T-helper 9 cell (primary cell): ENCODE results near the gene CCL23.
"Not testable (repeated sequence)": the region's sequence is repeated elsewhere in the genome, so short reads cannot be mapped to it uniquely, and the experiment has no call there.

Experiments used
- DNase-seq: peaks from one replicate; pipeline ENCODE4 v3.0.0-alpha.2; 2020
- total RNA-seq, 2 donors: gene quantifications; one replicate each; lab custom pipeline; 2026; lab: John Stamatoyannopoulos, UW

The CCL23 gene, protein sequence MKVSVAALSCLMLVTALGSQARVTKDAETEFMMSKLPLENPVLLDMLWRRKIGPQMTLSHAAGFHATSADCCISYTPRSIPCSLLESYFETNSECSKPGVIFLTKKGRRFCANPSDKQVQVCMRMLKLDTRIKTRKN
- 0 reads per million in 2 donors for total RNA-seq

DNA sequence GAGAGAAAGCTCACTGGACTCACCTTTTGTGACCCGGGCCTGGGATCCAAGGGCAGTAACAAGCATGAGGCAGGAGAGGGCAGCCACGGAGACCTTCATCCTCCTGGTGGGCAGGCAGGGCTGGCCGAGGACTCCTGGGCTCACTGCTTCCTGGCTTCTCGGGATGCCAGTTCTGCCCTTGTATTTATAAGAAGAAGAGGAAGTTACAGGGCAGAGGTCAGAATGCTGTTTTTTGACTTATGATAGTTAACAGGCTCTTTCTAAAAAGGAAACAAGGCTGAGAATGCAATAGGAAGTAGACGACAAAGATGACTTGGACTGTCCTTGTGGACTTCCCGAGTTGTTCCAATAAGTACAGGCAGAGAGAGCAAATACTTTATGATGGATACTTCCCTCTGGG lies at the start of gene CCL23:
TSS of gene CCL23 (minus strand) at position 174 of the 400 bp plus-strand sequence. CDS start at position 99, 75 bp downstream.
- no peak for DNase-seq

DNA sequence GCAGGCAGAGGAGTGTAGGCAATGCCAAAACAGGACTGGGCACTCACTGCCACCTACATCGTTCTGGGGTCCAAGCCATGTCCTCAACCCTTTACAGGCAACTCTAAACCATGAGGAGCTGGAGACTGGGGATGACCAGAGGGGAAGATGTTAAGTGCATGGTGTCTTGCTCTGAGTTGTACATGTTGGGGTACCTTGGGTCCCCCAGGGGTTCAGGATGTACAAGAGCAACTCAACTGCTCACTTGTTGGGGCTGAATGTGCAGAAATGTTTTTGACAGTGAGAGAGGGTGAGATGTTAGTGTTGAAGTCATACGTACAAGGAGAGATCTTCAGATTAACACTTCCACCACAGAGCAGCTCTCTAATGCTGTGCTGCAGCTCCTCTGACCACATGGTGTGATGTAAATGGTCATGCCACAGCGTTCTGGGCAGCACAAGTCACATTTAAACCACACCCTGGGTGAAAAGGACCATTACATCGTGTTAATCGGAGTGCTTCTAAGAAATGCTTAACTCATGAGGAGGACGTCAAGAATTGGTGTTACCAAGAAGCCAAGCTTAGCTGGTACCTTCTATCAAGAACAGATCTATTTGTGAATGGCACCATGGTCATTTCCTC lies 48.7 kb upstream of the CCL23 start:
- no peak for DNase-seq

DNA sequence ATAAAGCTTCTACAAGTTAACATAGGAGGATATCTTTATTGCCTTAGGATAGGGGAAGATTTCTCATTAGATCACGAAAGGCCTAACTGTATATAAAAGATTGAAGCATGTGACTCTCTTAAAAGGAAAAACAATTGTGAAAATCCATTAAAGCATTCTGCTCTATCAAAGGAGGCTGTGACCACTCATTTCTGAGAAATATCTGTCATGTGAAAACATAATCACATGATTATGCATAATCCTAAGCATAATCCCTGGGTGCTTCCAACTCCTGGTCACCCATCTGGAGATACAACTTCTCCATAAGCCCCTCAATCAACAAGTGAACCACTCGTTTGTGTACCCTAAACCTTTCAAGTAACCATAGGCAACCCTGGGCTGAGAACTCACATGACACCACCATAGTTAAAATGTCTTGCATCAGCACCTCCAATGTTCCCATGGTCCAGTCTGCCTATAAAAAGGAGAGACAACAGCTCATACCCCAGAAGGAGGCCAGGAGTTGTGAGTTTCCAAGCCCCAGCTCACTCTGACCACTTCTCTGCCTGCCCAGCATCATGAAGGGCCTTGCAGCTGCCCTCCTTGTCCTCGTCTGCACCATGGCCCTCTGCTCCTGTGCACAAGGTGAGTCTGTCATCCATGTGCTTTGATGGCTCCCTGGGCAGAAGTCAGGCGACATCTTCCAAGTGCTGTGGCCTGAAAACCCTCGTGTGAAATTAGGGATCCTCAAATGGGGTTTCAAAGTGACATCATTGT lies 46.2 kb upstream of the CCL23 start, which contains the start of gene CCL18:
TSS of gene CCL18 (plus strand) at position 487 of the 756 bp plus-strand sequence. CDS start at position 558, 71 bp downstream.
- DNase-seq: no peak

DNA sequence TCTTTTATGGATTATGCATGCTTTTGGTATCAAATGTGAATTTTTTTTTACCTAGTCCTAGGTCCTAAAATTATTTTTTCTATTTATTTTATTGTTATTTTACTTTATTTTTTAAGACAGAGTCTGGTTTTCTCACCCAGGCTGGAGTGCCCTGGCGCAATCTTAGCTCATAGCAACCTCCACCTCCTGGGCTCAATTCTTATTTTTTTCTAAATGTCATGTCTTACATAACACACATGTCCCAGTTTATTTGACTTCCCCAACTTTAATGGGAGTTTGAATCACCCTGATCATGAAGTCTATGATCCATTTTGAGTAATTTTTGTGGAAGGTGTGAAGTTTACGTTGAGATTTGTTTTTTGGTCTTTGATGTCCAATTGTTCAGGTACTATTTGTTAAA lies 43.0 kb upstream of the CCL23 start:
- DNase-seq: no peak

DNA sequence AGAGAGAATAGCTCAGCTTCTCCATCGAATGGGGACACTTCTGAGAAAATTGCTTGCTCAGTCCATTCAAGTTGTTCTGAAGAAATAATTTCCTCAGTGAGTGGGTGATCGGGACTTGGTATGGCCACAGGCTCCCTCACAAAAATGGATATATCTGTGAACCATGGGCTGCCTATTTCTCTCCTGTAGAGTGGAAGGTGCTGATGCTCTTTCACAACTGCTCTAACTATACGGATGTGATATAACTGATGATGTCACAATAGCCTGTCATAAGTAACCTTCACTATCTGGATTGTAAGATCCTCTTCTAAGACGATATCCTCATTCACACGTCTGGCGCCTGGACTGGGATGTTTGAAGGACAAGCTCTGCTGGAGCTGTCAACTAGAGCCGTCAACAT lies 41.6 kb upstream of the CCL23 start:
- no peak for DNase-seq

DNA sequence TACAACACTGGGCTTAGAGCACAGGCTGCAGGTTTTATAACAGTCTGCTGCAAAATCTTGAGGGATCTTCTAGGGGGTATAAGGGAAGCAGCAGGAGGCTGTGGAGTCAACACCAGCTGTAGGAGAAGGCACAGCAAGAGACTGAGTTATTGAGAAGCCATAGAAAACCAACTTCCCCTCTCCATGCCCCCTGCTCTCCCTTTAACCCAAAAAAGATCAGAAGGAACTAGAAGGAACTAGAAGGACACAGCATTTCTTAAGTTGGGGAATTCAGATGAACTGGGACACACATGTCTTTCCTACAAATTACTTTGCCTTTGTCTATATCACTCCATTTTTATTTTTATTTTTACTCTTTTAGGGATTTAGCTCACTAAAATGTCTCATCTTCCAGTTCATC lies 40.1 kb upstream of the CCL23 start:
- no peak for DNase-seq

DNA sequence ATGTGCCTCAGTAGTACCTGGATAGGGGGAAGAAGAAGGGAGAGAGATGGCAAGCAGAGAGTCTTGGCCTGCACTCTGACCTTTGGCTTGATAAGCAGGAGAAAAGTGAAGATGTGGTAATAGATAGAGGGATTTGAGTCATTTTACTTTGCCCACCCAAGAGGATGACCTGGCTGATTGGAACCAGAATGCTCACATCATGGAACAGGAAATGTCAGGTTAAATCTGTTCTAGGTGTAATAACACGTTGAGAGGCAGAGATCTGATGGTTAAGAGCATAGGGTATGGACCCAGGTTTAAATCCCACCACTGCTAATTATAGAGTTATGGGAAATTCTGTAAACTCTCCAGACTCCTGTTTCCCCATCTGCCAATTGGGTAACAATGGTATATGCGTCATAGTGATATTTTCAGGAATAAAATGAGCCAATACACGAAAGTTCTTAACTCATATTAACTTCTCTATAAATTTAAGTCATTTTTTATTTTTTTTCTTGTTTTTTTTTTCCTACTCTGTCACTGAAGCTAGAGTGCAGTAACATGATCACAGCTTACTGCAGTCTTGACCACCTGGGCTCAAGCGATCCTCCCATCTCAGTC lies 38.2 kb upstream of the CCL23 start:
- no peak for DNase-seq

DNA sequence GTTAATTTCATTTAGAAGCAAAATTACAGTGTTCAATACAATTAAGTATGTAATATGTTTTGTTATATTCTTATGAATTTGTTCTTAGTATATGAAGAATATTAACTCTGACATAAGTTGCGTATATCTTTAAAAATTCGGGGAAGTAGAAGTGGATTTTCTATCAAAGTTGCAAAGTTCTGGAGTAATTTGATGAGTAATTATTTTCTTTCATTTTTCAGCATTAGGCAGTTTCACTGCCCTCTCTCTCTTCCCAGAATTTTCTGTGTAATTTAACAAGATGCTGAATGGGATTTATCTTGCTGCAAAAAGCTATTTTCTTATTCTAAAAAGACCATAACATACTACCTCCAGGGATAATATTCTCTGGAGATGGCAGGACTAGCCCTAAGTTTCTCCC lies 37.4 kb upstream of the CCL23 start:
- DNase-seq: no peak

DNA sequence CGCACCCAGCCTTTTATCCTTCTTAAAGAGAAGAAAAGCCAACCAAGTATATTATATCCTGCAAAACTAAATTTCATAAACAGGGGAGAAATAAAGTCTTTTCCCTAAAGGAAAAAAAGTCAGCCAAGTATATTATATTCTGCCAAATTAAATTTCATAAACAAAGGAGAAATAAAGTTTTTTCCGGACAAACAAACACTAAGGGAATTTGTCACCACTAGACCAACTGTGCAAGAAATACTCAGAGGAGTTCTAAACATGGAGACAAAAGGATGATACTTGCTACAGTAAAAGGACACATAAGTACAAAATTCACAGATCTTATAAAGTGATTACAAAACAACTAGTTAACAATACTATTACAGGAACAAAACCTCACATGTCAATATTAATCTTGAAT lies 31.9 kb upstream of the CCL23 start:
- no peak for DNase-seq

DNA sequence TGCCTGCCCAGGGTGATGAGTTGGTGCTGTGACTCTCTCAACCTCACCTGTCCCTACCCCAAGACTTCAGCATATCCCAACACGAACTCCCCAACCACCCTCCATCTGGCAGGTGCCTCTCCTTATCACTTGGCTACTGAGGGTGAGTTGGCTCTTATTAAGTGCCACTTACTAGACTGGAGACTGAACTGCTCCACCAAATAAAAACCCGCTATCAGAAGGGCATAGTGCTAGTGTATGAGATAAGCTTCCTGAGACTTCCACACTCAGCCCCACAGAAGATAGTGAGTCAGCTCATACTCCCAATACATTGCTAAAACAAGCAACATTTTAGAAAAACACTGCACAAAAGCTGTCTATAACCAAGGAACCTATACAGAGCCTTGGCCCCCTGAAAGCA lies 30.3 kb upstream of the CCL23 start:
- DNase-seq: no peak

DNA sequence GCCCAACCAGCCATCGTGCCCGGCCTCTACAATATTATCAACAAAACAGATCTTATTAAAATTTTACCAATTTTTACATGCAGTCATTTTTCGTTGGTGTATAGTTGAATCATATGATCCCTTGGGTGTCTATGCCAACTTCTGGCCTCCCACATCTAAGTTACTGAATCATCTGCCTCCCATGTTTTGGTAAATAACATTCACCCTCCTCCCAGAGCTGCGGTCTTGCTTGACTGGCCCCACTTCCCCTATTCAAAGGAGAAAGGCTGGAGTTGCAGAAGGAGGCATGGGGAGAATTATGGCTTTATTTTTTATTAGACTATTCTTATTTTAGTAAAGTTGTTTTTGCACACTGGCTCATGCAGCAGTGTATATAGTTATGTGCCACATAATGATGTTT lies 18.5 kb upstream of the CCL23 start:
- DNase-seq: no peak

DNA sequence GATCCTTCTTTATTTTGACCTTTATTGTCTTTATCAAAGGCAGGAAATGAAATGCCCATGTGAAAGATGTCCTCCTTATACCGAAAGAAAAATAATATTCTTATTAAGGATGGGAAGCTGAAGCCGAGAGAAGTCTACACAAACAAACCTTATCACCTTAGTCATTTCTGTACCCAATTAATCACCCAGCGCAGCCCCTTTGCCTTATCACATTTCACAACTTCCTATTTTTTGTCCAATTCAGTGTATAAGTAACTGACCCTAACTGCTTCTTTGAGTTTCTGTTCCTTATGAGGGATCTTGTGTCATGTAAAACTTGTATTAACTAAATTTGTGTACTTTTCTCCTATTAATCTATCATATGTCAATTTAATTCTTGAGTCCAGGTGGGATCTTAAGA lies 16.4 kb upstream of the CCL23 start:
- DNase-seq: no peak

DNA sequence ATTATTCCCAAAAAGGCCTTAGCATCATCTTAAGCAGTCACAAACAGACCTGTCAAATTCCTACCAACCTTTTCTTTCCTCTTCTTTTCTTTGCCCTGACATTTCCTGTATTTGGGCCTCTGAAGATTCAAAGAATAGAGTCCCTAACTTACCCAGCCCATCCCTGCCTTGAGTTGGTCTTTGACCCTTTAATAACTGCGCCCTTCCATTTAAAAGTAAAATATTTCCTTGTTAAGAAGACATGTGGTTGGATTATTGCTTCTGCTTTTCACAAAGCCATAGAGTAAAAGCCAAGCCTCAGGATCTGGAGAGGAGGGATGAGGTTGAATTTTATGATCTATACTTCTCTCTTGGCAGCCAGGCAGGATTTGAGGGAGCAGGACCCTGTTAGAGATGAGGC lies 13.2 kb upstream of the CCL23 start:
- DNase-seq: no peak

DNA sequence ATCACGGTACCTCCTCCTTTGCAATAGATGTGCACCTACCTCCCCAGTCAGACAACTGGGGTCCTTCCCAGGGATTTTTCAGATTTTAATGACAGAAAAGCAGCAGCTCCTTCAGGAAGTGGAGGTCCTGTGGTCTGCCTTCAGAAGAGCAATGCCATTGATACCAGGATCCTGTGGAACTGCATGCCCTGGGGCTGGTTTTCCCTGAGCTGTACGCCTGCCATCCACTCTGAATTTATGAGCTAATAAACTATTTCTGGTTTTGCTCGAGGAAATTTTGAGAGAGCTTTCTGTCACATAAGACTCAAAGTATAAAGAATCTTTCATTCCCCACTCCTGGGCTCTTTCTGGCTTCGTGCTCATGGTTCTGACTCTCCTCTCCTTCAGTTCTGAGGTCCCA lies 10.0 kb upstream of the CCL23 start:
- no peak for DNase-seq

DNA sequence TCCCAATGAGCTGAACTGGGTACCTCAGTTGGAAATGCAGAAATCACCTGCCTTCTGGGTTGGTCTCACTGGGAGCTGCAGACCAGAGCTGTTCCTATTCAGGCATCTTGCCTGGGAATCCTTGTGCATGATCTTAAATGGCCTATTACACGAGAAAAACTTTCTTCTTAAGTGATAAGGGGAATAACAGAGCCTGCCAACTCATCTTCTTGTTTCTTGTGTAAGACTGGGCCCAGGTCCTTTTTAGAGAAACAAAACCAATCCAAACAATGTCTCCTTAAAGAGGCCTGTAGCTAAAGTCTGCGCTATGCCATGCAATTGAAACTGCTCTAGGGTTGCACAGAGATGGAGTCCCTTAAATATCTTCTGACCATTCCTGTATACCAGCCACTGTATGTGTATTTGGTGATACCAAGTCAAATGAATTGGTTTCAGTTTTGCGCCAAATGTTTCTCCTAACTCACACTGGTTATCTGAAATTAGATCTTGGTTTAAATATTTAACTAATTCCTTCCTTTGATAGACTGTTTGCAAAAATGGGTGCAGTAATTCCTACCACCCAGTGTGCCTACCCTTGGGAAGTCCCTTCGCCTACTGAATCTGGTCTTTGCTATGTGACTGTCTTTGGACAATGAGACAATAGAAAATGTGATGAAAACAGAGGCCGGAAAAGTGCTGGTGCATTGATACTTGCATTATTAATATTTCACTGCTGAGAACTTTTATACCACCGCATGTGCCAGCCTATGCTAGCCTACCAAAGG lies 6.5 kb upstream of the CCL23 start:
- no peak for DNase-seq

DNA sequence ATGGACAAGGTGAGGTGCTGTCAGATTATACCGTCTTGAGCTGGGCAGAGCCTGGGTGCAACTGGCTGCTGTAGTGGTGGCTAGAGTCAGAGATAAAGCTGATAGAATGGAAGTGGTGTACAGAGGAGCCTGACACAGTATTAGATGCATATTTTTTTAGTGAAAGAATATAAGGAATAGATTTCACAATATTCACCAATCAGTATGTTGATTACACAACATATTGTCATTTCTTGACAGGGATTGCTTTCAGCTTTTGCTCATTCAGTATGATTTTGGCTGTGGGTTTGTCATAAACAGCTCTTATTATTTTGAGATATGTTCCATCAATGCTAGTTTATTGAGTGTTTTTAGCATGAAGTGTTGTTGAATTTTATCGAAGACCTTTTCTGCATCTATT lies 1.7 kb upstream of the CCL23 start:
- DNase-seq: no peak

DNA sequence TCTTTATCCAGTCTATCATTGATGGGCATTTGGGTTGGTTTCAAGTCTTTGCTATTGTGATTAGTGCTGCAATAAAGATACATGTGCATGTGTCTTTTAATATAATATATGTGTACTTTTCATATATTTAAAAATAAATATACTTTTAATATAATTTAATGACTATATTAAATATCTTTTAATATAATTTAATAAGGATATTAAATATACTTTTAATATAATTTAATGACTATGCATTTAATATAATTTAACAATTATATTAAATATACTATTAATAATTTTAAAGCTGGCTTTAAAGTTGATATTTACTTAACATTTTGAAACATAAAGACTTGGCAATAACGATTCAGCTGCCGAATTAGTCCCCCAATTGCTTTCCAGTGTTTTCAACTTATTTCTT lies 1.2 kb downstream of the CCL23 start:
- DNase-seq: no peak

DNA sequence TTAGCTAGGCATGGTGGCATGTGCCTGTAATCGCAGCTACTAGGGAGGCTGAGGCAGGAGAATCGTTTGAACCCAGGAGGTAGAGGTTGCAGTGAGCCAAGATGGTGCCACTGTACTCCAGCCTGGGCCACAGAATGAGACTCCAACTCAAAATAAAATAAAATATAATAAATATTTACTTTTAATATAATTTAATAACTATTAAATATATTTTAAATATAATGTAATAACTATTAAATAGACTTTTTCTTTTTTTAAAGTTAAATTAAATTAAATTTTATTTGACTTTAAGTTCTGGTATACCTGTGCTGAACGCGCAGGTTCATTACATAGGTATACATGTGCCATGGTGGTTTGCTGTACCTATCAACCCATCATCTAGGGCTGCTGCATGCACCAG lies 1.9 kb downstream of the CCL23 start:
- DNase-seq: not testable (repeated sequence)

DNA sequence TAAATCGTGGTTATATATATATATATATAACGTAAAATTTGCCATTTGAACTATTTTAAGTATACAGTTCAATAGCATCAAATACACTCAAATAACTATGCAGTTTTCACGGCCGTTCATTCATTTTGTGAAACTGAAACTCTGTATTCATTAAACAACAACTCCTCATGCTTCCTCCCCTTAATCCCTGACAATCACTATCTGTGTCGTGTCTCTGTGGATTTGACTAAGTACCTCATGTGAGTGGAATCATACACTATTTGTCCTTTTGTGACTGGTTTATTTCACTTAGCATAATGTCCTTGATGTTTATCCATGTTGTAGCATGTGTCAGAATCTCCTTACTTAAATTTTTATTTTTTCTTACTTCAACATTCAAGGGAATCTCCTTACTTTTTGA lies 2.8 kb downstream of the CCL23 start:
- DNase-seq: no peak

DNA sequence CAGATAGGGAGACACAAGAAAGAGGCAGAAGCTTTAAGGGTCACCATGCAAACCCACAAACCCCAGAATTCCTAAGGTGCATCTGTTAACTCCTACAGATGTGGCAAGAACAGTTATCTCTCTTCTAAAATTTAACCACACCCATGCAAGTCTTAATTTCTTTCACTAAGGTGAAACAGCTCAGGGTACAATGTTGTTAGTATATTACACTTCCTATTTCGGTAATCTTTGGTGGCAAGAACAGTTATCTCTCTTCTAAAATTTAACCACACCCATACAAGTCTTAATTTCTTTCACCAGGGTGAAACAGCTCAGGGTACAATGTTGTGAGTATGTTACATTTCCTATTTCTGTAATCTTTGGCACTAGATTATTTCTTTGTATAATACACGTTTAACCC lies 6.6 kb downstream of the CCL23 start:
- DNase-seq: no peak

DNA sequence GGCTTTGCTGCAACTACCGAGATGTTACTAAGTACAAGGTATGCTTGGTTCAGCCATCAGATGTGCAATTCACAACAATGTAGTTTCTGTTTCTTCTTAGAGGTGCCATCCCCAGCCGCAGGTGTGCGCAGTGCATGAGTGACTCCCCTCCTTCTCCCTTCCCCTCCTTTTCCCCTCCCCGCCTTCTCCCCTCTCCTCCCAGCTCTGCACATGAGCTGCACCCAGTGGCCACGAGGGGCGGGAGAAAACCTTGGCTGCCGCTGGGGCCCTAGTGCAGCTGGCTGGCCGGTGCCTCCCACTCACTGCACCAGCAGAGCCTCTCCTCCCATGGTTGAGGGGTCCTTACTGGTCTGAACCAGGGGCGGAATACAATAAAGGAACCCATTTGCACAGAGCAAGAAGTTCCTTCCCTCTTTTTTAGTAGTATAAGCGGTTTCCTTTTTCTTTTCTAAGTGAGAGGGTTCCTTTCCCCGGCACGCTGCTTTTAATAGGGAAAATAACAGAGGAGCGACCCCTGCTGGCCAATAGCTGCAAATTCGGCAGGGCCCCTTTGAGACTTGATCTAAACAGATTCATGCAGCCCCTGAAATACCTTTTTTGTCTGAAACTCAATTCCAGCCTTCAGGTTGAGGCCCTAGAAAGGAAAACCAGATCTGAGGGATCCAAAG lies 8.6 kb downstream of the CCL23 start:
- no peak for DNase-seq

DNA sequence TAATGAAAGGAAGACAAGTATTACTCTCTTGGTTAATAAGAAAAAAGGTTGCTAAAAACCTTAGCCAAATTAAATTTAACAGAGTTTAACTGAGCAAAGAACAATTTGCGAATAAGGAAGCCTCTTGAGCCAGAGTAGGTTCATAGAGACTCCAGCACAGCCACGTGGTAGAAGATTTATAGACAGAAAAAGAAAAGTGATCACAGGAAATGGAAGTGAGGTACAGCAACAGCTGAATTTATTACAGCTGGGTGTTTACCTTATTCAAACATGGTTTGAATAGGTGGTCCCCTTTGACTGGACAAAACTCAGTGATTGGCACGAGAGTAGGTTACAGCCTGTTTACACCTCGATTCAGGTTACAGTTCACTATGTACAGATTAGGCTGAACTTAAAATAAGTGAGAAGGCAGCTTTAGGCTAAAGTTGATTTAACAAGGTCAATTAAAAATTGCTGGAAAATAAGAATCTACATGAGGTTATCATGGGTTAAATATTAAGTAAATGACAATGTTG lies 13.1 kb downstream of the CCL23 start:
- no peak for DNase-seq
